Measurements from ENCODE around the gene TMEM131L. TPM values are rescaled to one million over a fixed set of nuclear protein-coding genes. Genes with fewer than 3 reads are reported as not detected.
A peak's percentile ranks its signal among the peaks of the same experiment; 100 is the strongest.

TMEM131L gene
- total and polyA plus RNA-seq, 3 donors from 2014 or later, result 9.1 to 15.0 (median 12.6) TPM

GRCh38 chr4:153488006-153488891, 22.1 kb downstream of the TMEM131L start:
- no peak for DNase-seq
- TF ChIP-seq POLR2A (IDR thresholded peaks at IDR 0.05), result no peak
- TF ChIP-seq, protein P1, sequence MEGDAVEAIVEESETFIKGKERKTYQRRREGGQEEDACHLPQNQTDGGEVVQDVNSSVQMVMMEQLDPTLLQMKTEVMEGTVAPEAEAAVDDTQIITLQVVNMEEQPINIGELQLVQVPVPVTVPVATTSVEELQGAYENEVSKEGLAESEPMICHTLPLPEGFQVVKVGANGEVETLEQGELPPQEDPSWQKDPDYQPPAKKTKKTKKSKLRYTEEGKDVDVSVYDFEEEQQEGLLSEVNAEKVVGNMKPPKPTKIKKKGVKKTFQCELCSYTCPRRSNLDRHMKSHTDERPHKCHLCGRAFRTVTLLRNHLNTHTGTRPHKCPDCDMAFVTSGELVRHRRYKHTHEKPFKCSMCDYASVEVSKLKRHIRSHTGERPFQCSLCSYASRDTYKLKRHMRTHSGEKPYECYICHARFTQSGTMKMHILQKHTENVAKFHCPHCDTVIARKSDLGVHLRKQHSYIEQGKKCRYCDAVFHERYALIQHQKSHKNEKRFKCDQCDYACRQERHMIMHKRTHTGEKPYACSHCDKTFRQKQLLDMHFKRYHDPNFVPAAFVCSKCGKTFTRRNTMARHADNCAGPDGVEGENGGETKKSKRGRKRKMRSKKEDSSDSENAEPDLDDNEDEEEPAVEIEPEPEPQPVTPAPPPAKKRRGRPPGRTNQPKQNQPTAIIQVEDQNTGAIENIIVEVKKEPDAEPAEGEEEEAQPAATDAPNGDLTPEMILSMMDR (IDR thresholded peaks at IDR 0.05), result no peak
- Histone ChIP-seq H3K36me3 (ENCODE audit: low read depth, missing control alignments) (no peaks in the 10 kb centered on the region), H3K4me1 (no peaks in the 10 kb centered on the region), H3K9me3 (no peaks in the 10 kb centered on the region), H3K27ac (peak overlapping the region in 1 of 2 donors; percentile 59), H3K27me3 (no peaks in the 10 kb centered on the region), H3K4me3 (no peak overlapping the region)
- intact Hi-C loops (cut with DNase I; ENCODE audit: low total_unique reads), result no loop called here
- WGBS, 2 donors, result 69 to 77% methylated on average over 22 to 24 of the region's 24 CpGs

GRCh38 chr4:153489856-153490558, 23.8 kb downstream of the TMEM131L start:
- no peak for DNase-seq
- H3K27ac ChIP-seq, result no peak overlapping the region
- no peaks in the 10 kb centered on the region for H3K27me3 ChIP-seq
- WGBS, 2 donors, result 88 to 94% methylated on average over 7 of the region's 7 CpGs
- intact Hi-C loops (cut with DNase I; ENCODE audit: low total_unique reads), result no loop called here
- no peaks in the 10 kb centered on the region for H3K9me3 ChIP-seq
- H3K4me3 ChIP-seq, result no peak overlapping the region
- TF ChIP-seq, protein P1 (IDR thresholded peaks at IDR 0.05), result no peak
- no peak for TF ChIP-seq POLR2A (IDR thresholded peaks at IDR 0.05)
- no peaks in the 10 kb centered on the region for H3K4me1 ChIP-seq
- no peaks in the 10 kb centered on the region for H3K36me3 ChIP-seq (ENCODE audit: low read depth, missing control alignments)

DNA sequence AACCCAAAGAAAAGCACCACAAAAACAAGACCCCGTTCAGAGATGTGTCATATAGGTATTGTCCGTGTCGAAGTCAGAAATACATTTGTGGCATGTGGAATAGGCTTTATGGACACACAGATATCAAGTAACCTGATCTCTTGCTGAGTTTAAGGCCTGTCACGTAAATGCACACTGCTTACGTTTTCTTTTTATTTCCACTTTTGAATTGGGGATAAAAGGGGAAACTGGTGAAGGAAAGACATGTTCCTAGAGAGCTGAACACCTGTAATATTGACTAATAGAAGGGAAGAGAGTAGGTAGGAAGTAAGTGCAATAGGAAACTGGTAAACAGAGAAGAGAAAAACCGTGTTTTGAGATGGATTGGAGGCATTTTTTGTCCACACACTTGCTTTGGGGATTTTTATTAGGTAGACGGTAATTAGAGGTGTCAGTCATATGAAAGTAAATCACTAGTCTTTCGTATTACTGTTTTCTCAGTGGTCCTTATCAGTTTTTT, 24.9 kb downstream of the TMEM131L start:
- Histone ChIP-seq H3K36me3 (ENCODE audit: low read depth, missing control alignments) (no peaks in the 10 kb centered on the region), H3K27me3 (no peaks in the 10 kb centered on the region), H3K4me1 (no peaks in the 10 kb centered on the region), H3K27ac (no peak overlapping the region), H3K4me3 (no peak overlapping the region), H3K9me3 (no peaks in the 10 kb centered on the region)
- intact Hi-C loops (cut with DNase I; ENCODE audit: low total_unique reads), result no loop called here
- TF ChIP-seq POLR2A (IDR thresholded peaks at IDR 0.05), result no peak
- TF ChIP-seq, protein P1 (IDR thresholded peaks at IDR 0.05), result no peak
- no peak for DNase-seq
- 87 to 92% methylated on average over 8 of the region's 8 CpGs for WGBS, 2 donors

DNA sequence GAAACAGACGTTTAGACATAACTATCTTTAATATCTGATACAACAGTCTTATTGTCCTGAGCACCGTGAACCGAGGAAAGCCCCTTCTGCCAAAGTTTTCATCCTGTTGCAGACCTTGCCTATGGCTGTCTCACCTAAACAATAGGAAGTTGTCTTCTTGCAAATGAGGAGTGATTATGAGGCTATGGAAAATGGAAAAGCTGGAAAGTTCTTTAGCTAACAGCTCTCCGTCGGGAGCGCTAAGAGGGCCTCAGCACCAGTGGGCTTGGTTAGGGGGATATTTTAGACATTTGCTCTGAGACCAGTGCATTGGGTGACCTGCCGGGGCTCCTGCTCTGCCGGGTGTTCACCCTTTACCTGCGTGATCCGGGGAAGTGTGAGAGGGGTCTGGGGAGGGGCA, 28.4 kb downstream of the TMEM131L start:
- intact Hi-C loops (cut with DNase I; ENCODE audit: low total_unique reads), result no loop called here
- no peak overlapping the region for H3K27ac ChIP-seq
- no peaks in the 10 kb centered on the region for H3K9me3 ChIP-seq
- H3K27me3 ChIP-seq, result no peaks in the 10 kb centered on the region
- H3K4me3 ChIP-seq, result no peak overlapping the region
- no peak for TF ChIP-seq POLR2A (IDR thresholded peaks at IDR 0.05)
- TF ChIP-seq, protein P1 (IDR thresholded peaks at IDR 0.05), result no peak
- no peaks in the 10 kb centered on the region for H3K36me3 ChIP-seq (ENCODE audit: low read depth, missing control alignments)
- peaks cover 7% of the 10 kb centered on the region for H3K4me1 ChIP-seq
- WGBS, 2 donors, result 83 to 94% methylated on average over 10 of the region's 10 CpGs
- no peak for DNase-seq

Data from testis (tissue), 3 donors.